Aorta (tissue), 5 donors: ENCODE measurements around the gene HPCAL1. TPM values are rescaled to one million over a fixed set of nuclear protein-coding genes. Genes with fewer than 3 reads are reported as not detected.

ENCODE experiments used
- ATAC-seq: fragments of 200-7000 bp; cut with Tn5 transposase; one replicate; pipeline ENCODE4 v1.9.1; 2022; ENCODE audit warnings: moderate library complexity; ENCODE audit not compliant: low FRiP score
- DNase-seq, 2 donors: peaks; one replicate each; pipeline ENCODE4 v3.0.0-alpha.2; 2020
- H3K27ac ChIP-seq, 2 donors: one replicate each; pipeline ENCODE4 v1.5.1; 2013; ENCODE audit warnings: low read length in 2 of 2, mild to moderate bottlenecking in 2 of 2, moderate library complexity in 2 of 2, control low read depth in 1 of 2, inconsistent platforms in 1 of 2, low read depth in 1 of 2
- H3K27me3 ChIP-seq, 2 donors: one replicate each; pipeline ENCODE4 v1.6.1; 2013; ENCODE audit warnings: control low read depth in 1 of 2, low read length in 1 of 2, mild to moderate bottlenecking in 1 of 2, moderate library complexity in 1 of 2; ENCODE audit not compliant: insufficient read depth in 2 of 2, control insufficient read depth in 1 of 2
- H3K36me3 ChIP-seq, 2 donors: one replicate each; pipeline ENCODE4 v1.6.1; 2013; ENCODE audit warnings: control low read depth in 1 of 2, low read length in 1 of 2, mild to moderate bottlenecking in 1 of 2; ENCODE audit not compliant: insufficient read depth in 2 of 2, control insufficient read depth in 1 of 2
- H3K4me1 ChIP-seq, 2 donors: one replicate each; pipeline ENCODE4 v1.6.1; 2013; ENCODE audit warnings: low read length in 2 of 2, control low read depth in 1 of 2, mild to moderate bottlenecking in 1 of 2, moderate library complexity in 1 of 2; ENCODE audit not compliant: insufficient read depth in 2 of 2, control insufficient read depth in 1 of 2
- H3K4me3 ChIP-seq, 2 donors: one replicate each; pipeline ENCODE4 v1.5.1; 2013; ENCODE audit warnings: low read length in 2 of 2, control low read depth in 1 of 2, mild to moderate bottlenecking in 1 of 2
- H3K9me3 ChIP-seq: one replicate; pipeline ENCODE4 v1.6.1; 2013; ENCODE audit warnings: mild to moderate bottlenecking, low read length; ENCODE audit not compliant: control insufficient read depth
- WGBS, 2 donors: extraction: QIAGEN DNeasy Blood & Tissue Kit; methylation state at CpG; one replicate each; pipeline ENCODE4 v1.1.7; 2013; 5-methylcytosine and 5-hydroxymethylcytosine counted together
- intact Hi-C, 2 donors: fragments of 100-400 bp; cut with DNase I; formaldehyde crosslinking; loops; one replicate each; pipeline versions ENCODE4 v1.14.2 to v1.15.0; 2022
- polyA plus RNA-seq, 2 donors: library from polyadenylated mRNA; stranded (reverse); fragments of 200-250 nt; gene quantifications; one replicate each; pipeline ENCODE4 v1.2.3, GENCODE V29; 2013
- total RNA-seq, 2 donors: library from RNA; stranded (reverse); fragmentation: NEBNext Ultra II Directional; extraction: Animal tissue kit (Norgen Biotek cat#: 25700); gene quantifications; one replicate each; pipeline ENCODE4 v1.2.1, GENCODE V29; 2021
- donor health status: healthy with polysubstance abuse.
- donor health status: Bipolar disorder and iron deficiency.
- donor health status: DM: no; HTN: no; CAD: no.
- donor health status: DM: no; HTN: no; CAD: no.
- donor health status: DM: yes; HTN: yes; CAD: no.

HPCAL1 gene
- total and polyA plus RNA-seq, 4 donors = 21.4 to 39.9 (median 25.3) TPM

DNA sequence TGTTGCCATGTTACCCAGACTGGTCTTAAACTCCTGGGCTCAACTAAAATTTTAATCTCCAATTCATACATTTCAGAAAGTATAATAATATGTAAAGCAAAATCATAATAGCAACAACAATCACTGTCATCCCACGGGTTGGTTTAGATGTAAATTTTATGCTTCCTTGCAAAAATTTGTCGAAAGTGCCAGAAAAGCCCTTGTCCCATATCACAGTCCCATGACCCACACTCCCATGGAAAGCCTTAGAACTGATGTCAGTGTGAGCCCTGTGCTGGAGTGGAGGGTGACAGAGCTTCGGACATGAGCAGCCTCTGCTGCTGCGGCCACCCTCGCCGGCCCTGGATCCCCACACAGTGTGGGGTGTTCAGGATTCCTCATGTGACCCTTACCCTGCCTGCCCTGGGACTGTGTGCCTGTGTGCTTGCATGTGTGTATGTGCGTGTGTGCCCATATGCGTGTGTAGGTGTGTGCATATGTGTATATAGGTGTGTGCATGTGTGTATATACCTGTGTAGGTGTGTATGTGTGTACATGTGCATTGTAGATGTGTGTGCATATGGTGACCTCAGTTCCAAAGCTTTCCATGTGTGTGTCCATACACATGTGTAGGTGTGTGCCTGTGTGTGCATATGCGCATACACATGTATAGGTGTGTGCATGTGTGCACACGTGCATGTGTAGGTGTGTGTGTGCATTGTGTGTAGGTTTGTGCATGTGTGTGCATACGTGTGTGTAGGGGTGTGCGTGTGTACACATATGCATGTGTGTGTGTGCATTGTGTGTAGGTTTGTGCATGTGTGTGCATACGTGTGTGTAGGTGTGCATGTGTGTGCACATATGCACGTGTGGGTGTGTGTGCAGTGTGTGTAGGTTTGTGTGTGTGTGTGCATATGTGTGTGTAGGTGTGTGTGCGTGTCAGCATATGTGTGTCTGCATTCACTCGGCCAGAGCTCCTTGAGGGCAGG, 65.1 kb downstream of the HPCAL1 start:
- DNase-seq (no peak), ATAC-seq (no peak)
- intact Hi-C loops = no loop called here
- no peak overlapping the region for H3K27ac ChIP-seq
- no peaks in the 10 kb centered on the region for H3K36me3 ChIP-seq
- H3K27me3 ChIP-seq = no peaks in the 10 kb centered on the region
- H3K9me3 ChIP-seq = no peaks in the 10 kb centered on the region
- H3K4me1 ChIP-seq = no peaks in the 10 kb centered on the region
- no peak overlapping the region for H3K4me3 ChIP-seq
- WGBS, 2 donors = 91 to 93% methylated on average over 16 of the region's 16 CpGs

DNA sequence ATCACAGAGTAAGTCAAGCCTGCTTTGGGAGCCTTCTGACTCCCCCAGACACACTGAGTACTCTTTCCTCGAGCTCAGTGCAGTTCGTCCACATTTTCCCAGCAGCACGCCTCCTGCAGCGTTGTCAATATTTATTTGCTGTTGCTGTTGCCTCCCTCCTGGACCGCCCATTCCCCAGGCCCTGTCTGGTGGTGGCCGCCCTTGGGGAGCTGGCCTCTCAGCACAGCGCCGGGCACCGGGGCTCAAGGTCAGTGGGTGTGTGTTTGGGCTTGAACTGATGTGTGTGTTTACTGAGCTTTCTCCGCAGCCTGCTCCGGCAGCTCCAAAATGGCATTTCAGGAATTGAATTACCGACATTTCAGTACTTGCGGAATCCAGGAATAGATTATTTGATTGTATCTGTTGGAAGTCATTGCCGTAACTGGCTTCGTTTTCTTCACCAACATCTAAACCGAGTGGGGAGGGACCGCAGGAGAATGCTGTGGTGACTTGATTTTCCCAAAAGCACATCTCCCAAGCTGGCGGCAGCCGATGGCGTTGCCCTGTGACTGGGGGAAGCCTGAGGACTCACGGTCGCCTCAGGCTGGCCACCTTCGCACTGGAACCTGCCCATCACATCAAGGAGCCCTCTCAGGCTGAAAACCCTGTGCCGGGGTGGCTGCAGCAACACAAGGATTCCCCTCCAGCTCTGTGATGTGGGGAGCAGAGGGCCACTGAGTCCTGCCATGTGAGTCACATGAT, 66.0 kb downstream of the HPCAL1 start:
- H3K27ac ChIP-seq = no peak overlapping the region
- intact Hi-C loops = no loop called here
- no peaks in the 10 kb centered on the region for H3K36me3 ChIP-seq
- no peaks in the 10 kb centered on the region for H3K4me1 ChIP-seq
- no peaks in the 10 kb centered on the region for H3K9me3 ChIP-seq
- WGBS, 2 donors = 90 to 93% methylated on average over 23 to 24 of the region's 24 CpGs
- ATAC-seq (no peak), DNase-seq (no peak)
- no peak overlapping the region for H3K4me3 ChIP-seq
- no peaks in the 10 kb centered on the region for H3K27me3 ChIP-seq

DNA sequence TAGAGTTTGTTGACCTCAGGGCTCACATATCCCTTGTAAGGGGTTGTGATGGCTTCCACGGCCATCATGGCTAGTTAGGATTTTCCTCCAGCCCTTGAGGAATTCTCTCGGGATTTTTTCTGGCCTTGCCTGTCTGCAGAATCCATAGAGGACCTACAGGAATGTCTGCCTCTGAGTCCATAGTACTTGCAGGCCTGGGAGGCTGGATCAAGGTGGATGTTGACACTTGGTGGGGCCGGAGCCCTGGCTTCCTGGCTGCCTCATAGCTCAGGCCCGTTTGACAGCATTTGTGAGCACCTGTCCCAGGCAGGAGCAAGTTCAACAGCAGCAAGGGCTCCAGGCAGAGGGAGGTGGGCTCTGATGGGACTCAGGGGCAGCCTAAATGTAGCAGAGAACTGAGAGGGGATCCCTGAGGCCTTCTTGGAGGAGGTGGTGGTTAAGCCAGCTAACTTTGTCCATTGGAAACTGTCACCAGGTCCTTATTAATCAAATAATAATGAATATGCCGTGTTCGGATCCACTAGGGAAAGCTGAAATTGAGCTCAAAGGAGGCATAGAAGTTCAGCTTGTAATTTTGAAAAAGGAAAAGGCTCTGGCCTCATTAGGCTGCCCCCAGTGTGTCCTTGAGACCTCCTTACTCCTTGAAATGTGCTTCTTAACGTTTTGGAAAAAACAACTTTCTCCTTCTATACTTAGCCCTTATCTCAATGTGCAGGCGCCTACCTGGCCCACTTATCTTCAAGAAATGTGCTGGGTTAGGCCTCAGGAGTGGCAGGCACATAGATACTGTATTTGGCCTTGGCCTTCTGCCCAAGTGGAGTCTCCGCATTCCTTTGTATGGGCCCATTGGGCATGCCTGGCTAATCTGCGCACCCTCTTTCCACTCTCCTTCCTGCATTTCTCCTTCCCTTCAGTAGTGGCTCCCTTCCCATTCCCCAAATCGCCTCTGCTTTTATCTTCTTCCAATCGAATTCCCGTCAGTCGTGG, 66.9 kb downstream of the HPCAL1 start:
- no peaks in the 10 kb centered on the region for H3K9me3 ChIP-seq
- ATAC-seq (no peak), DNase-seq (no peak)
- no peaks in the 10 kb centered on the region for H3K4me1 ChIP-seq
- H3K36me3 ChIP-seq = no peaks in the 10 kb centered on the region
- H3K4me3 ChIP-seq = no peak overlapping the region
- WGBS, 2 donors = 86% methylated on average over 14 of the region's 14 CpGs
- no peak overlapping the region for H3K27ac ChIP-seq
- intact Hi-C loops = no loop called here
- no peaks in the 10 kb centered on the region for H3K27me3 ChIP-seq

DNA sequence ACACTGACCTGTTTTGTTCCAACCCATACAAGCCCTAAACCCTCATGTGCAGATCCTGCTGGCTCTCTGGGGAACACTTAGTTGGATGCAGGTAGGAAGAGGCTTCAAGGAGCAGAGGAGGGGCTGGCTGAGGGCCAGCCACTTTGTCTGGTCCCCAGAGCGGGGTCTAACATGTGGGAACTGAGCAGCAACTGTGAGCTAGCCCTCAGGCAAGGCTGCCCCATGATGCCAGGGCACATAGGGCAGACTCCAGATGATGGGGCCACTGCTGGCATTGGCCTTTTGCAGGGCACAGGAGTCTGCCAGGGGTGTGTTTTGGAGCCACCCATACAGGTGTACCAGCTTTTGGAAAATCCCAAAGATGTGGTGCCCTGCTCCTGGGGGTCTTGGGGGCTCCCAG, 67.7 kb downstream of the HPCAL1 start:
- H3K4me3 ChIP-seq = no peak overlapping the region
- intact Hi-C loops = no loop called here
- no peaks in the 10 kb centered on the region for H3K4me1 ChIP-seq
- H3K9me3 ChIP-seq = no peaks in the 10 kb centered on the region
- WGBS, 2 donors = 97 to 100% methylated on average over 1 of the region's 1 CpG
- no peak overlapping the region for H3K27ac ChIP-seq
- no peak for DNase-seq
- H3K27me3 ChIP-seq = no peaks in the 10 kb centered on the region
- H3K36me3 ChIP-seq = no peaks in the 10 kb centered on the region
- no peak for ATAC-seq

DNA sequence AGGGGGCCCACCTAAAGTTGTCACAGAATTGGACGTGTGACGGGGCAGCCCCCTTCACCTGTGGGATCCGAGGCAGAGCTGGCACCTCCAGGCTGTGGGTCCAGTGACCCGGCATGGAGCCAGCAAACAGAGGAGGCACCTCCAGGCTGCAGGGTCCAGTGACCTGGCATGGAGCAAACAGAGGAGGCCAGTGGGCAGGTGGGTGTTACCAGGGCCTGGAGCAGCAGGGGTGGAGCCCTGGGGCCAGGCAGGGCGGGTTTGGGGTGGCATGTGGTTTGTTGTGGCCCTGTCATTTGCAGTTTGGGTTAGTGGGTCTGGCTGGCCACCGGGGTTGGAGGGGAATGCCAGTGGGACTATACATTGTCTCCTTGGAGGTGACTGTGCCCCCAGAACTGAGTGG, 68.2 kb downstream of the HPCAL1 start:
- Histone ChIP-seq H3K27me3 (no peaks in the 10 kb centered on the region), H3K9me3 (no peaks in the 10 kb centered on the region), H3K27ac (no peak overlapping the region), H3K4me1 (no peaks in the 10 kb centered on the region), H3K4me3 (no peak overlapping the region), H3K36me3 (no peaks in the 10 kb centered on the region)
- no peak for DNase-seq
- ATAC-seq = no peak
- WGBS, 2 donors = 96 to 98% methylated on average over 6 of the region's 6 CpGs
- intact Hi-C loops = no loop called here

DNA sequence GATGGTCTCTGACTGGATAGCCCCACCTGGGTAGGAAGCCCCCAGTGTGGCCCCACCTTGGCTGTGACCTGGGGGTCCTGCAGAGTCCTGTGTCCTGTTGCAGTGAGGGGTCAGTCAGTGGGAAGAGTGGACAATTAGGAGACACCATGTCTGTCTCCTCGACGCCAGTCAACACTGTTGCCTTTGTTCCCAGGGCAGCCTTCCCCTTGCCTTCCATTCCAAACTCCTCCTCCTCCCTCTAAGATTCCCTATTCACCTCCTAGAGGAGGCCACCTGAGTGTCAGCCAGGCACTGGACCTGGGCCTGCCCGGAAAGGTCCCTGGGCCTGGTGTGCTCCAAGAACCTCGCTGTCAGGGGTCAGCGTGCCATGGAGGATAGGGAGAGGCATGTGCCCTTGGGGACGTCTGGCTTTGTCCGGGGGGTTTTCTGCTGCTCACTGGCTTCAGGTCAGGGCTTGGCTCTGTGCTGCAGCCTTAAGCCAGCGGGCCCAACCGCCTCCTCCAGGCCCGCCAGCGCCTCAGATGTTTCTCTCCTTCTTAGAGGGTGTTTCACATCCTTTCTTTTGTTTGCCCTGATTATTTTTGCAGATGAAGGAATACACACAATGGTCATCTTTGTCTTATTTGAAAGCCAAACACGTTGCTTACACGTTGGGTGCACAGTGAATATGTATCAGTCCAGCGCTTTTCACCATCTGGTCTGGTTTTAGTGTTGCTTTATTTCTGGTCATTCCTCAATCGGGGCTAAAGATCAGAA, 68.9 kb downstream of the HPCAL1 start:
- H3K27ac ChIP-seq = no peak overlapping the region
- ATAC-seq = no peak
- intact Hi-C loops = no loop called here

DNA sequence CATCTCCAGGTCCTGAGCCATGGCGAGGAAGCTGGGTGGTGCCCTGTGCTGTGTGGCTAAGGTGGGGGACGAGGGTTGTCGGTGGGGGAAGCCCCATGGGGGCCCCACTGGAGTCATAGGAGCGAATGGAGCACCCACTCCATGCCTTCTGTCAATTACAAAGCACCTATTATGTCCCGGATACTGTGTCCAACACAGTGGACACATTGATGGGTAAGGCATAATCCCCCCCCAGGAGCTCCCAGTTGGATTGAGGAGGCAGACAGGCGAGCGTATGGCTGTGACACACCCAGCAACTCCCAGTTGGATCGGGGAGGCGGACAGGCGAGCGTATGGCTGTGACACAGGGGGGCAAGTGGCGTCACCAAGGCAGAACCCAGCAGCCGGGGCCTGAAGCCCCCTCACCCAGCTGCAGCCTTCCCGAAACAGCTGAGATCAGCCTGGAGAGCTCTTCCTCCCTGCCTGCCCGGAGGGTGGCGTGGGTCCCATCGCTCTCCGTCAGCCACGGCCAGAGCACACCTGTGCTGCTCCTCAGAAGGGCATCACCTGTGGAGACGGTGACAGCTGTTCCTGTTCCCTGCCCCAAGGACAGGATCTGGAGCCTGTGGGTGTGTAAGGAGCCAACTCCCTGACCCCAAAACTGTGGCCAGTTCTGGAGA, 69.6 kb downstream of the HPCAL1 start:
- intact Hi-C loops = no loop called here
- DNase-seq = no peak
- H3K9me3 ChIP-seq = no peaks in the 10 kb centered on the region
- no peaks in the 10 kb centered on the region for H3K4me1 ChIP-seq
- no peak overlapping the region for H3K27ac ChIP-seq
- no peak overlapping the region for H3K4me3 ChIP-seq
- WGBS, 2 donors = 96% methylated on average over 19 to 20 of the region's 20 CpGs
- H3K27me3 ChIP-seq = no peaks in the 10 kb centered on the region
- no peak for ATAC-seq
- H3K36me3 ChIP-seq = no peaks in the 10 kb centered on the region

More for the DNA sequence above, 68.9 kb downstream of the HPCAL1 start:
- no peaks in the 10 kb centered on the region for H3K9me3 ChIP-seq
- H3K4me3 ChIP-seq = no peak overlapping the region
- H3K27me3 ChIP-seq = no peaks in the 10 kb centered on the region
- H3K36me3 ChIP-seq = no peaks in the 10 kb centered on the region
- WGBS, 2 donors = 94% methylated on average over 14 to 15 of the region's 15 CpGs
- H3K4me1 ChIP-seq = no peaks in the 10 kb centered on the region
- DNase-seq = no peak
